ENCODE measurements around the gene CD300H.

DNA sequence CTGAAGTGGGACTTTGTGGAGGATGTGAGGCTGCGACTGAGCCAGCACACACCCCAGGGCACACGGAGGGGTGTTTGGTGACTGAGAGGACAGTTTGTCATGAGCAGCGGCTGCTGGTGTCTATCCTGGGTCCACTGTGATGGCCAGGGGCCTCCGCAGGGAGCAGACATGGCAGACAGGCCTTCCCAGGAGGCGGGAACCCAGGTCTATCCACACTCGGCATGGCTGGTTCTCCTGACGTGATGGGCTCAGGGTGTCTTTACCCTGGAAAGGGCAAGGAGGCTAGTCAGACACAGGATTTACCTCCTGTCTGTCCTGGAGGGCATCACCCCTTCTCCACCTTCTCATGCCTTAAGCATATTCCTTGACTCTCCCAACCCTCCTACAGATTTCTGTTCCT is 20.7 kb downstream of the CD300H start:
- TF ChIP-seq, protein P1, sequence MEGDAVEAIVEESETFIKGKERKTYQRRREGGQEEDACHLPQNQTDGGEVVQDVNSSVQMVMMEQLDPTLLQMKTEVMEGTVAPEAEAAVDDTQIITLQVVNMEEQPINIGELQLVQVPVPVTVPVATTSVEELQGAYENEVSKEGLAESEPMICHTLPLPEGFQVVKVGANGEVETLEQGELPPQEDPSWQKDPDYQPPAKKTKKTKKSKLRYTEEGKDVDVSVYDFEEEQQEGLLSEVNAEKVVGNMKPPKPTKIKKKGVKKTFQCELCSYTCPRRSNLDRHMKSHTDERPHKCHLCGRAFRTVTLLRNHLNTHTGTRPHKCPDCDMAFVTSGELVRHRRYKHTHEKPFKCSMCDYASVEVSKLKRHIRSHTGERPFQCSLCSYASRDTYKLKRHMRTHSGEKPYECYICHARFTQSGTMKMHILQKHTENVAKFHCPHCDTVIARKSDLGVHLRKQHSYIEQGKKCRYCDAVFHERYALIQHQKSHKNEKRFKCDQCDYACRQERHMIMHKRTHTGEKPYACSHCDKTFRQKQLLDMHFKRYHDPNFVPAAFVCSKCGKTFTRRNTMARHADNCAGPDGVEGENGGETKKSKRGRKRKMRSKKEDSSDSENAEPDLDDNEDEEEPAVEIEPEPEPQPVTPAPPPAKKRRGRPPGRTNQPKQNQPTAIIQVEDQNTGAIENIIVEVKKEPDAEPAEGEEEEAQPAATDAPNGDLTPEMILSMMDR (IDR thresholded peaks at IDR 0.05; ENCODE audit: insufficient read depth, low read depth, low read length), result no peak
- no peak for TF ChIP-seq EZH2 (IDR thresholded peaks at IDR 0.05; ENCODE audit: insufficient read depth, low read length)
